Measurements from ENCODE around the gene GRIK1.

The GRIK1 gene

DNA sequence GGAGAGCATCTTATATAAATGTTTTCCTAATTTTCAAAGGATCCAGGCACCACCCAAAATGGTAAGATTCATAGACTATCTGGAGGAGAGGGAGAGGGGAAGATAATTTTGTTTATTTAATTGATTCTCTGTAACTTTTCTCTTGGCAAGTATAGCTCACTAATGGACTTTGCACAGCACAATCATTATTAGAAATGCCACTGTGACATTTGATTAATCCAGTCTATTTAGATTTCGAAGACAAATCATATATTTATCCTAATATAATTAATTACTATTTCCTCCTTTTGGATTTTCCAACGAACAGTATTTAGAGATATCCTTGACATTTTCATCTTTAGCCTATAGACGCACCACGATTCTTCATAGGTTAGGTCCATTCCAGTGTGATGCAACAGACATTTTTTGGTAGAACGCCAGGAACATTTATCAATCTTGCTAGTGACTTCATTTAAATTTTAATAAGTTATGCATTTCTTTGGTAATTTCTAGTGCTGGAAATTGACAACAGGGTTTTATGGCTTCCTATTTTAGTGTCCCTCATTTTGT lies 152.4 kb downstream of the GRIK1 start:
- no peak for DNase-seq (ENCODE audit: low spot score)
- in situ Hi-C loops (cut with MboI; ENCODE audit: low sequenced_read_pairs, unreplicated experiment), result no loop called here
- TF ChIP-seq, protein P1, sequence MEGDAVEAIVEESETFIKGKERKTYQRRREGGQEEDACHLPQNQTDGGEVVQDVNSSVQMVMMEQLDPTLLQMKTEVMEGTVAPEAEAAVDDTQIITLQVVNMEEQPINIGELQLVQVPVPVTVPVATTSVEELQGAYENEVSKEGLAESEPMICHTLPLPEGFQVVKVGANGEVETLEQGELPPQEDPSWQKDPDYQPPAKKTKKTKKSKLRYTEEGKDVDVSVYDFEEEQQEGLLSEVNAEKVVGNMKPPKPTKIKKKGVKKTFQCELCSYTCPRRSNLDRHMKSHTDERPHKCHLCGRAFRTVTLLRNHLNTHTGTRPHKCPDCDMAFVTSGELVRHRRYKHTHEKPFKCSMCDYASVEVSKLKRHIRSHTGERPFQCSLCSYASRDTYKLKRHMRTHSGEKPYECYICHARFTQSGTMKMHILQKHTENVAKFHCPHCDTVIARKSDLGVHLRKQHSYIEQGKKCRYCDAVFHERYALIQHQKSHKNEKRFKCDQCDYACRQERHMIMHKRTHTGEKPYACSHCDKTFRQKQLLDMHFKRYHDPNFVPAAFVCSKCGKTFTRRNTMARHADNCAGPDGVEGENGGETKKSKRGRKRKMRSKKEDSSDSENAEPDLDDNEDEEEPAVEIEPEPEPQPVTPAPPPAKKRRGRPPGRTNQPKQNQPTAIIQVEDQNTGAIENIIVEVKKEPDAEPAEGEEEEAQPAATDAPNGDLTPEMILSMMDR (IDR thresholded peaks at IDR 0.05; ENCODE audit: borderline replicate concordance, control extremely low read depth, extremely low read depth, insufficient read depth, missing control alignments), result no peak

DNA sequence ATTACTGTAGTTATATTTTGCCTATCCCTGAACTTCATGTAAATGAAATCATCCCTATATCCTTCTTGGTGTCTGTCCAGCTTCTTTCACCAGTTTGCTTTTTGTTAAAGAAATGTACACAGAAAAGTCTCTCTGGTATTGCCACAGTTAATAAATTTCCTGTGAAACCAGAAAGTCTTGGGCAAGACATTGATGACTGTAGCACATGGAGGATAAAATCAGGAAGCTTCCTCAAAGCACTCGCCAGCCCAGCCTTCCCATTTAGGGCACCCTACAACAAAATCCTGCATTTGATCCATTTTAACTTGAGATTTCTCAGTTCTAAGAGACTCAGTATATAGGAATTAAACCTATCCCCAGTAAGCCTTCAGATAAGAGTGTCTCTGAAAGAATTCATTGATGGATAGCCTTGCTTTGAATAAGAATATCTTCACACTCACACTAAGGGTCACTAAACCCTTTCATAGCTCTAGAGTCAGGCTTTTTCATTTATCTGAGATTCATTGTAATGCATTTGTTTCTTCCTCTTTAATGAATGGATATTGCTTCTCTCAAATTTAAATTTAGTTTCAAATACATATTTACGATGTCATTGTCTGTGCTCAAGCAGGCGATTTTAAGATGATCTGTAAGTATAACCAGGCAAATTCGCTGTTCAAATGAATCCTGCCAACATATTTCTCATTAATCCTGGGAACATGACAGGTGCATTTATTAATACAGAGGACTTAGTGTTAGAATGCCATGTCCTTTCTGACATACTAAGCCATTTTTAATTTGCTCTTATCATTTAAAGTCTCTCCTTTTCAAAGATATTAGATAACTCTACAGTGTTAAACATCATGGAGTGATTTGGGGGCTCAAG lies 153.1 kb downstream of the GRIK1 start:
- in situ Hi-C loops (cut with MboI; ENCODE audit: low sequenced_read_pairs, unreplicated experiment), result no loop called here
- no peak for DNase-seq (ENCODE audit: low spot score)
- TF ChIP-seq, protein P1 (IDR thresholded peaks at IDR 0.05; ENCODE audit: borderline replicate concordance, control extremely low read depth, extremely low read depth, insufficient read depth, missing control alignments), result no peak

DNA sequence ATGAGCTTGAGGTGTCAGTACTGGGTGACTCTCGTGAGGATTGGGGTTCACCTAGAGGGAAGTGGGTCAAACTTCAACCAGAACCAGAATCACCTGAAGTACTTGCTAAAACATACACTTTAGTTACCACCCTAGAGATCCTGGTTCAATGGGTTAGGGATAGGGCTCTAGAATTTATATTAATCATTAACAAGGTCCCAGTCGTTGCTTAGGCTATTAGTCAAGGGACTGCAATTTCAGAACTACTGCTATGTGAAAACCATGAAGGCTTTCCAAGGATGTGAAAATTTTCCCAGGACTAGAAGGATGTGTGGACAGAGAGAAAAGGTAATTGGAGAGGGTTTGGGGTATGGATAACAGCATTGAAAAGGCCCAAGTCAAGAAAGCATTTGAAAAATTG lies 162.6 kb downstream of the GRIK1 start:
- DNase-seq (ENCODE audit: low spot score), result no peak
- TF ChIP-seq, protein P1 (IDR thresholded peaks at IDR 0.05; ENCODE audit: borderline replicate concordance, control extremely low read depth, extremely low read depth, insufficient read depth, missing control alignments), result no peak
- in situ Hi-C loops (cut with MboI; ENCODE audit: low sequenced_read_pairs, unreplicated experiment), result no loop called here

DNA sequence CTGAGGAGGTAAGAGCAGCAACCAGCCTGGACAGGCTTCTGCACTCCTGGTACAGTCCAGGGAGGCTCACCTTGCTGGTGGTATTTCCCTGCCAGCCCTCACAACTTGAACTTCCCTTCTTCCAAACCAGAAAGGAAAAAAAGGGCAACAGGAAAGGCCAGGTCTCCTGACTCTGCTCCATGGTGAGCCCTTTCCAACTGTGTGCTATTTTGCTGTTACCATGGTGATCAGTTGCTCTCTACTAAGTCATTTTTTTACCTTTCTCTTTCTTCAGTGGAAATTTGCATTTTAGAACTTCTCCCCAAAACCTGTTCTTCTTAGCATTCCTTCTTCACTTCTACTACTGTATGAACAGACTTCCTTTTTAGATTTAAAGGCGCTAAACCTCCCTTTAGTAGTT lies 164.3 kb downstream of the GRIK1 start:
- DNase-seq (ENCODE audit: low spot score), result no peak
- TF ChIP-seq, protein P1 (IDR thresholded peaks at IDR 0.05; ENCODE audit: borderline replicate concordance, control extremely low read depth, extremely low read depth, insufficient read depth, missing control alignments), result no peak
- in situ Hi-C loops (cut with MboI; ENCODE audit: low sequenced_read_pairs, unreplicated experiment), result no loop called here

DNA sequence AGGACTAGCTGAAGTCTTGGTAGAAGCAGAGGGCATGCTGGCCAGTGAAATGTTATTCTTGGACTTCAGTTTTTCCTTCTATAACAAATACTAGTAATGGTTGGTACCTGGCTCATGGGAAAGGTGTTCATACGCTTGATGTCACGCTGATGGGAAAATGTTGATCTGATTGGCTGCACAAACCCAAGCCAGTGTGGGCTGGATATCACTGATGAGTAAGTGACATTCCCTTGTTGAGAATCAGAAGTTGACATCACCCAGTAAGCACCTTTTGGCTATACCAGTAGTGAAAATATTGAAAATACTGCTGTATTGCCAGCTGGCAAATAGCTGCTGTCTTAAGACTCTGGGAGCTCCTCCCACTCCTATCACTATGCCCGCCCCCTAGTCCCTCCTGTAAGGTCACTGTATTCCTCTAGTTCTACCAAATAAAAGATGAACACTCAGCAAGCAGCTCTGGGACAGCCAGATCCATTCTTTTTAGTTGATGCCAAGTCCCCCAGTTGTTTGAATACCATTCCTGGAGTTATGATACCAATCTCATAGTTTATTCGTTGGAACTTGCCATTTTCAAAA lies 168.2 kb downstream of the GRIK1 start:
- in situ Hi-C loops (cut with MboI; ENCODE audit: low sequenced_read_pairs, unreplicated experiment), result no loop called here
- DNase-seq (ENCODE audit: low spot score), result no peak
- TF ChIP-seq, protein P1 (IDR thresholded peaks at IDR 0.05; ENCODE audit: borderline replicate concordance, control extremely low read depth, extremely low read depth, insufficient read depth, missing control alignments), result no peak

DNA sequence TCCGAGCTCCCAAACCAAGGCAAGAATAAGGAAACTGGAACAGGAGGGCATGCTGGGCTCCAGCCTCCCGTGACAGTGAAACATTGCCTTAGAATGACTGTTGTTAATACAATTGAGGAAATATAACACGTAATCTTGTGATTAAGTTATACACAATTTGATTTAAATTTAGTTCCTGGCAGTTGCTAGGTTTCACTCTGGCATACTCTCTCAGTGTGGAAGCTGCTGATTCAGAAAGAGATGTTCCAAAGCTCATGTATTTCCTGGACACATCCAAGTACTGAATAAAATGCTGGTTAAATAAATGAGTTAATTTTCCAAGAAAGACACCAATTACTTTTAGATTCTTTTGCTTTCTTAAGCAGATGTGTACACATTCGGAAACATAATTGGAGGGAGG lies 176.1 kb downstream of the GRIK1 start:
- no peak for DNase-seq (ENCODE audit: low spot score)
- in situ Hi-C loops (cut with MboI; ENCODE audit: low sequenced_read_pairs, unreplicated experiment), result no loop called here
- TF ChIP-seq, protein P1 (IDR thresholded peaks at IDR 0.05; ENCODE audit: borderline replicate concordance, control extremely low read depth, extremely low read depth, insufficient read depth, missing control alignments), result no peak

Data from GM13976 (cell line).